ENCODE results near the gene ECE1.
A peak's percentile ranks its signal among the peaks of the same experiment; 100 is the strongest.

ECE1 gene

DNA sequence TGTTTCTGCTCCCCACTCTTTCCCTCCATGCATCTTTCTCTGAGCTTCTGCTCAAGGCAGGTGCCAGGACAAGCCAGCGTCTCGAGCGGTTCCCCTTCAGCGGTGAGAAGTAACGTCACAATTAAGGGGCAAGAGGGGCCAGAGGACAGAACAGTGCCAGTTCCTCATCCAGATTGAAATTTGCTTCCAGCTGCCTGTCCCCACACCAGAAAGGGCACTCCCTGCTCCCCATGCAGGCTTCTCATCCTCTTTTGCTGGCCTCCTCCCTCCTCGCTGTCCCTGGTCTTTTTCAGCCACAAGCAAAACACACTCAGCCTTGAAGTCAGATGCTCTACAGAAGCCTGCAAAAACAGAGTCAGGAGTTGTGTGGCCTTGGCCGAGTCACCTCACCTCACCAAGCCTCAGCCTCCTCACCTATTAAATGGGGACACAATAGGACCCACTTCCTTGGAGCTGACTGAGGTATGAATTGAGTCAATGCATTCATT, 35.0 kb upstream of the ECE1 start:
- DNase-seq: no peak

DNA sequence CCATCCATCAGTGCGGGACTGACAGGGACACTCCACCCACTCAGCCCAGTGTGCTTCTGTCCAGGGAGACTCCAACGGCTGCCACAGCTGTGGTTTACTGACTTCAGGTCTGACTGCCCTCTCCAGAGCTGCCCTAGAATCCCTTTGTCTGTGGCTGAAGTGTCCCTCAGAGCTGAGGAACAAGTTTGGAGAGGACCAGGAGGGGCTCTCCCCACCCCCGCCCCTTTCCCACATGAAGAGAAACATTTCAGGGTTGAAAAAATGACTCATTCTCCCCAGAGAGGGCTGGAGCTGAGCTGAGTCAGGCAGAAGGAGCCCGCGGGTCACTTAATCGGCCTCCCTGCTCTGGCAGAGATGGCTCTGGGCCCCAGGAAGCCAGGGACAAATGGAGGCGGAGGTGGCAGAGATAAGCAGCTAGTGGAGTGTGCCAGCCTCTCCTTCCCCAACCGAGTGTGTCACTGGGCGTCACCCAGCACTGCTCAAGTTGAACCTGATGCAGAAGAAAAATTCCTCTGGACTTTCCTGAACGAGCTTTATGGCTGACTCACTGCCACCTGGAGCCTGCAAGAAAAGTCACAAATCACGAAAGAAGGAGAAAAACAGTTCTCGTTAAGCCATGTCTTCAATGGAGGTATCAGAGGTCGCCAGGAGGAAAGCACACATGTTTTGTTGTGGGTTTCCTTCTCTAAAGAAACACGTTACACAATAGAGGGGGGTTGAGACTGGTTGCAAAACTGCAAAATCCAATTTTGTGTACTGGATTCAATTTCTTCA, 34.3 kb upstream of the ECE1 start:
- DNase-seq: peak; percentile 97

DNA sequence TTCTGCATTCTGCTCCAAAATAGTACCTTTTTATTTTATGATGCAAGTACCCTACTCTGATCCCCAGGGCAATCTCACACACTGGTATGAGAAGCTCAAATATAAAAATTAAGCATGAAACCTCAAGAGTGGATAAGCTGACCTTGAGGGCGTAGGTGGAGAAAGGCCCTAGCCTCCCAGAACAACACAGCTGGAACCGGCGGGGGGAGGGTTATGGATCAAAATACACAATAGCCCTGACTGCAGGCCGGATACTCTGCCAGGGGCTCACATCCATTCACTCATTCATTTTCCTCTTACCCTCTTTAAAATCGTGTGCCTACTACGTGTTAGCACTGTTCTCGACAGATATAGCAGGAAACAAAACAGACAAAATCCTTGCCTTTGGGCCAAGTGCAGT, 32.8 kb upstream of the ECE1 start:
- DNase-seq: no peak

DNA sequence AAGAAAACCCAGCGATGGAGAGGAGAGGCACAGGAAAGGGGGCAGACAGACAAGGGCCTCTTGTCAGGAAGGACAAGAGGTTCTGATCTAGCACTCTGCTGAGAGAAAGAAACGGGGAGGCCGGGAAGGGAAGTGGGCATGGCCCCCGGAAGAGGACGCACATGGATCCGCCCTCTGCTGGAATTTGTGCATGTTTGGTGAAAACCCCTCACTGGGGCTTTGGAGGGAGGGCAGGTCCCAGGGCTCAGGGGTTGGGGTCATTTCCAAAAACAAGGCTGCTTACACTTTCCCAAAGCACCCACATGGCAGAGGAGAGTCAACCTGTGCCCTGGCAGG, 32.4 kb upstream of the ECE1 start:
- DNase-seq: no peak

DNA sequence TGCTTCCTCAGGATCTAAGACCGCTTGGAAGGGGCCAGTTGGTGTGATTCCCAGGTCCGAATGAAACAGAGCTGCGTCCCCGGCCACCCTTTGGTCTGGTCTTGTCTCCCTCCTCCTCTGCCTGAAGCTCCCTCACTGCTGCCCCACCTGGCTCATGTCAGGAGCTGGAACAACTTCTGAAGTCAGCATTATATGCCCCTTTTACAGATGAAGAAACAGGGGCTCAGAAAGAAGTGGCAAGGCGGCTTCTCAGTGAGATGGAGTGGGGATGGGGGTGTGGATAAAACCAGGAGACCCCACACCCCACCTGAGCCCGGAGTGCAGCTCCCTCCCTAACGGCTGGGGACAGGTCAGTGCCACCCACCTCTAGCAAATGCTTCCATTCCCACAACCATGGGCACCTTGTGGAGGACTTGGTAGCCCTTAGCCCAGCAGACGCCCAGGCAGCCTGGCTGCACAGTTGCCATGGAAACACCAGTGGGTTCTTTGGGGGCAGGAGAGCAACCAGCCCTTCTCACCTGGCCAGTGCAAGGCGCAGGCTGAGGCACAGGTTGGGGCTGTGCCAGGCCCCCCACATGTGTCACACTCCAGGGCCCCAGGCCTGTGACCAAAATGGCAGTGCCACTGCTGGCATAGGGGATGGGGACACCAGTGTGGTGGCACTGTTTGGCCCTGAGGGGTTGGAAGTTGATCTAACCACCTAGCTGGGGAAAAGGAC, 31.9 kb upstream of the ECE1 start:
- DNase-seq: no peak

DNA sequence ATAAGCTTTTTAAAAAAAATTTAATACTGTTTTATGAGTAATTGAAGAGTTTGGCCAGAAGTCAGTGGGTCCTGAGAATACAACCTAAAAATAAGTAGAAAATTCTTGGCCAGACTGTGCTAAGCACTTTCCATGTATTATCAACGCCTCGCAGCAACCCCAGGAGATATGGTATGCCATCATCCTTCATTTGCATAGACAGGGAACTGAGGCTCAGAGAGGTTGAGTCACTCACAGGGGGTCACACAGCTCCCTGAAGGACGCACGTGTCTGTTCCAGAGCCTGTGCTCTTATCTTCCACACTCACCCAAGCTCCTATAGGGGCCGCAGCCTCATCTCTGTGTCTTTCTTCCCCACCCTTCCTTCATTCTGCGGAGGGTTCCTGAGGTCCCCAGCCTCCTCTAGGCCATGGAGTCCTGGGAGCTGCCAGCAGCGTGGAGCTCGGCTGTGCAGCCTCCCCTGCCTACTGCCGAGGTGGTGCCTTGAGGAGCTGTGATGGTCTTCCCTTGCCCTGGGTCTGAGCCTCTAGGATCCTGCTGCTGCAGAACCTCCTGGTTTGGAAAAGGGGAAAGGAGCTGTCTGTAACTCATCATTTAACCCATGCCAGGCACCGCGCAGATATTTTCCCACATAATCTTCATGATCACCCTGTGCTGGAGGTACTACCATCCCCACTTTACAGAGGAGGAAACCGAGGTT, 30.3 kb upstream of the ECE1 start:
- DNase-seq: no peak

DNA sequence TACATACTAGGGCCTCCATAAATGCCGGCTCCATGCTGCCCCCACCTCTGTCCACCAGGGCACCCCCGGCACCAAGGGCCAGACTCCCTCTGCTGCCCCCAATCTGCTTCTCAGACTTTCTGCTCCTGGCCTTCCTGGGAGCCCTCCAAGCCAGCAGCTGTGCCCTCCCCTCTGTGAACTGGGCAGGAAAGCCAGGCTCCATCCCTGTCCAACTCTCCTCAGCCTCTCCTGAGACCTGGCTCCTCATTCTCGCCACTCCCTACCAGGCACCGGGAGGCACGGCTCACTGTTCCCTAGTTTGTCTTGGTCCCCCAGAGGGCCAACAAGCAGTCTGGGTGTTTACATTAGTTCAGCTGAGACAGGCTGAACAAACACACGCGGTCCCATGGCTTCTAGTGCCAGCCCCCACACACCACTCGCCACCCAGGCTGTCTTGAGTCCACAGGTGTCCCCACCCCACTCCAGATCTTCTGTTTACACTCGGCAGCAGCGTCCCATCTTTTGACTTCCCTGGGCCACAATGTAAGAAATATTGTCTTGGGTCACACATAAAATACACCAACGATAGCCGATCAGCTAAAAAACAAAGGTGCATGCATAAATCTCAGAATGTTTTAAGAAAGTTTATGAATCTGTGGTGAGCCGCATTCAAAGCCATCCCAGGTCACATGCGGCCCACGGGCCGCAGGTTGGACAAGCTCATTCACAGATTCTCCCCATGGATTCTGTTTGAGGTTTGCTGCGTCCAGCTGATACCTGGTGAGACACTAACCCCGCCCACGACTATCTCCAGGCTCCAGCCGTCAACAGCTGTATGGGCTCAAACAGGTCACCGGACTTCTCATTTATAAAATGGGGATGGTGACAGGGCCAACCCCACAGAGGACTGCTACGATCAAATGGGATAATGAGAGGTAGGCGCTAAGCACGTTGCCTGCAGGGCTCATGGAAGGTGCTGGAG, 29.5 kb upstream of the ECE1 start:
- DNase-seq: no peak

DNA sequence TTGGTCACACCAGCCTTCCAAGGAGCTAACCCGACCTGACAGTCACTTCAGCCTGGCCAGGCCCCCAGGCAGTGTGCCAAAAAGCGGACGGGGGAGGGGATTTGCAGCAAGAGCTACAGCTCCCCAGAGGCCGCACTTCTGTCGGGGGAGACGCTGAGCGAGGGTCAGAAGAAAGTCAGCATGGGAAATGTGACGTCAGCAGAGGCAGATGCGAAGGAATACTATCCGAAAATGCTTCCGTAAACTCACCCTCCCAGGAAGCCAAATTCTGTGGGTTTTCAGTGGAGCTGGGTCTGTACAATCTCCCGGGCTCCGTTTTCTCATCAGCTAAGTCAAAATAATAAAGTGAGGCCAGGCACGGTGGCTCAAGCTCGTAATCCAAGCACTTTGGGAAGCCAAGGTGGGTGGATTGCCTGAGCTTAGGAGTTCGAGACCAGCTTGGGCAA, 28.5 kb upstream of the ECE1 start:
- peak; percentile 48 for DNase-seq

DNA sequence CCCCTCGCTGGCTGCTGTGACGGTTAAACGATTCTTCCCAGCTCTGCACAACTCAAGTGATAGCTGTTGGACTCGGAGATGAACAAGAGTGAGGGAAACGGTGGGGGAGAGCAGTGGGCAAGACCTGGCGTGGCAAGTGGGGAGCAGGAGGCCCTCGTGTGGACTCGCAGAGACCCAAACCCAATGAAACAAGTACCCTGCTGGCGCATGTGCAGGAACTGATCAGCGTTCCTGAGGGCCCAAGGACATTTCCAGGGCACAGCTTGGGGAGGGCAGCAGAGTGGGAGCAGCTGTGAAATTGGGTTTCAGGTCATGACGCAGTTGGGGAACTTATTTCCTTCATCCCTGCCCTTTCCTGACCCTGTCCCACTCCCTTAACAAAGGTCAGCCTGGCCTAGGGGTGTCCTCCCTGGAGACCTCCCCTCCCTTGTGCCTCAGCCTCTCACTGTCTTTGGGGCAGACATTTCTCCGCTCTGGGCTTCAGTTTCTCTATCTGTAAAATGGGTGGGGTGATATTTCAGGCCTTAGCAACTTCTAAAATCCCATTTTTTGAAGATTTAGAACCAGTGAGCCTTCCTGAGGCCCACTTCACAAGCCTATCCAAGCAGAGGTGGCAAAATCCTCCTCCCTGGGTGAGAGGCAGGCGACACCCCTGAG, 27.9 kb upstream of the ECE1 start:
- DNase-seq: no peak

DNA sequence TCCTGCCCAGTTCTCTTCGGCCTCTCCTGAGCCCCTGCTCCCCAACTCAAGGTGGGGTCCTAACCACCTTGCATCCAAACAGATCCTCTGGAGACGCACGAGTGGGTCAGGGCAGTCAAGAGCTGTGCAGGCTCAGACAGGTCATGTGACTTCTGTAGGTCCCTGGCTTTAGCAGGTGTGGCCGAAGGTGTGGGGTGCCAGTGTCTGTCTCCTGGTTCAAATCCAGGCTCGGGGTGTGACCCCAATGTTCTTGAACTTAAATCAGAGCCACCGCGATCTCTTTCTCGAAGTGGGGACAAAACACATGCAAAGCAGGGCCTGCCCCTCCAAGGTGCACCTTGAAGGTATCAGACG, 27.4 kb upstream of the ECE1 start:
- DNase-seq: no peak

DNA sequence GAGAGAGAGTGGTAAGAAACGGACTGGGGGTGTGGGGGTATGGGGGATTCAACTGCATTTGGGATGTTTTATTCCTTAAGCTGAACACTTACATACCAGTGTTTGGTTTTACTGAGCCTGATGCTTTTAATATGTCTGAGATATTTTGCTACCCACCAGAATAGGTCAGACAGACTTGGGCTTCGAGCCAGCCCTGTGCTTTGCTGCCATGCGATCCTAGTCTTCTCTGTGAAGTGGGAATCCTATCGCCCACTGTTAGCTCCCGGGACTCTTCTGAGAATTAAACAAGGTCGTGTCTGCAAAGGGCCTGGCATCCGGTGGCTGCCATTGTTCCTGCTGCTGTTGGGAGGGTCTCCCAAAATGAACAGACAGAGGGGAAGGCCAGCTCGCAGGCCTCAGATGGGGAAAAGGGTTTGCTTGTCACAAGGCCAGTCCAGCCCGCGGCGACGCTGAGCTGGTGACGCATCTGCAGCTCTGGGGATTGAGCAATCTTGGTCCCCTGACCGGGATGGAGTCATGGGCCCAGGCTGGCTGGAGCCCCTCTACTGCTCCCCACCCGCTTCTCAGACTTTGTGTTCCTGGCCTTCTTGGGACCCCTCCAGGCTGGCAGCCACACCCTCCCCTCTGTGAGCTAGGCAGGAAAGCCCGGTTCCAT, 26.9 kb upstream of the ECE1 start:
- peak; percentile 69 for DNase-seq

DNA sequence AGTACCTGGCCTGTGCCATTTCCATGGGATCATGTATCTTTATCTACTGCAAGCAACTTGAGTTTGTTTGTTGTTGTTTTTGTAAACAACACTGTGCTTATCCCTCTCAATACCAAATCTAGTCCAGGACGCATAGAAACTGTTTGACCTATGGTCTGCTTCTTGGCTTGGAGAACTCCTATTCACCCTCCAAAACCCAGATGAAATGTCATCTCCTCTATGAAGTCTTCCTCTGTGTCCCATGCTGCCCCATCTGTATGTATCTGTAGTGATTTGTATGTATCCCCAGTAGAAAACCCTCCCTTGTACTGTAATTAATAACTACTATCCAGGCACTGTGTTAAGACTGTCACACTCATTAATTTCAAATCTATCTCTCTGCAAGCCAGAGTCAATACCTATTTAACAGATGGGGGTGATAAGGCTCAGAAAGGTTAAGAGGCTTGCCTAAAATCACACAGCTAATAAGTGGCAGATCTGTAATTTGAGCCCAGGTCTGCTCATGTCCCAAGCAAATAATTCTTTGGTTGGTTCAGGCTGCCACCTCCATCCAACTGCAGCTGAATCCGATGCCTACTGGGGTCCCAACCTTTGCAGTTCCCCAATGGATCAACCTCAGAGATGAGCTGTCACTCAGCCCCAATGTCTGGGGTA, 24.6 kb upstream of the ECE1 start:
- no peak for DNase-seq

DNA sequence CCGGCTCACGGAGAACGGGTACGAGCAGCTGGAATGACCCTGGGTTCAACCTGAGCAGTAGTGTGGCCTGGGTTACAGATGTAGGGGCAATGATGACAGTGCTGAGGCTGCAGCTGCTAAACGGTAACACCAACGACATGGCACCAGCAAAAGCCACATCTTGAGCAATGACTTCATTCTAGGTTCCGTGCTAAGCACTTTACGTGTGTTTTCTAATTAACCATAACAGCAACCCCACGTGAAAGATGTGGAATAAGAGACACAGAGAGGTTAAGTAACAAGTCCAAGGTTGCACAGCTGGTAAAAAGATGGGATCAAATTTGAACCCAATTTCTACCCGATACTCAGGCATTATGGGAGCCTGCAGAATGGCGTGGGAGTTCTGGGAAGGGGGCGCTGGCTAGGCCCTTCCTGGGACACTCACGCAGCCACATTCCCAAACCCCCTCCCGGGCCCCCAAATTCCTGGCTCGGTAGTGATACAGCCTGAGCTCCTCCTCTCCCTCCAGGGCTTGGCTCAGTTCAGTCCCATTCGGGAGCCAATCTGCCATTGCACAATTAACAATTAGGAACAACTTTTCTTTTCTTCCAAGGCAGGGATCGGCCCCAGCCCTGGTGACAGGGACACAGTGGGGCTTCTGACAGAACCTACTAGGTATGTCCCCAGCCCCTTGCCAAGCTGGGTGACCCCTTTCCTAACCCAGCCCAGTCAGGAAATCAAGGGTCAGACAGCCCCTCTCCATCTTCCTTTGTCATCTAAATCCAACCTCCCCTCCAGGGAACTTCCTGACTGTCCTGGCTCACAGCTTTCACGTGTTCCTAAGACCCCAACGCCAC, 23.8 kb upstream of the ECE1 start:
- DNase-seq: no peak

DNA sequence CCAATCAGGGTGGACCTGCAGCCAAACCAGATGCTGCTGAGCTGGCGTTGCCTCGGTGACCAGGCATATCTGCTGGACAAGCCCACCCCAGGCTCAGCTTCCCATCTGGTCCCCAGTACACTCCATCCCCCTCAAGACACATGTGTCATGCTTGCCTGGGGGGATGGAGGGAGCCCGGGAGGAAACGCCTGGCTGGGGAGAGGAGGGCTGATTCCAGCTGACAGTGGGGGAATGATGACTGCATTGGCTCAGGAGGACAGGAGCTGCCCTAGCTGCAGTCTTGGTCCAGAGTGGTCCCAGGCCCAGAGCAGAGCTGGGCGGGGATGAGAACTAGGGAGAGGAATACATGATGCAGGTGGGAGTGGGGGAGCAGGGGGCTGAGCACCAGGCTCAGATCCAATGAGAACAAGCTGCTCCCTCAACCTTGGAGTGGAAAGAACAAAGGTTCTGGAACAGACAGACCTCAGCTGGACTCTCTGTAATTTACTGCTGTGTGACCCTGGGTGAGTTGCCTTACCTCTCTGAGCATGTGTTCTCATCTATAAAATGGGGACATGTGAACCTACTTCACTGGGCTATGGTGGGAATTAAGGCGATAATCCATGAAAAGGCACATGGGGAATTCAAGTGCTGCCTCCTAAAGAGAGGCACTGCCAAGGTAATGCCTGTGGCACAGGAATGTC, 23.1 kb upstream of the ECE1 start:
- DNase-seq: peak; percentile 83

DNA sequence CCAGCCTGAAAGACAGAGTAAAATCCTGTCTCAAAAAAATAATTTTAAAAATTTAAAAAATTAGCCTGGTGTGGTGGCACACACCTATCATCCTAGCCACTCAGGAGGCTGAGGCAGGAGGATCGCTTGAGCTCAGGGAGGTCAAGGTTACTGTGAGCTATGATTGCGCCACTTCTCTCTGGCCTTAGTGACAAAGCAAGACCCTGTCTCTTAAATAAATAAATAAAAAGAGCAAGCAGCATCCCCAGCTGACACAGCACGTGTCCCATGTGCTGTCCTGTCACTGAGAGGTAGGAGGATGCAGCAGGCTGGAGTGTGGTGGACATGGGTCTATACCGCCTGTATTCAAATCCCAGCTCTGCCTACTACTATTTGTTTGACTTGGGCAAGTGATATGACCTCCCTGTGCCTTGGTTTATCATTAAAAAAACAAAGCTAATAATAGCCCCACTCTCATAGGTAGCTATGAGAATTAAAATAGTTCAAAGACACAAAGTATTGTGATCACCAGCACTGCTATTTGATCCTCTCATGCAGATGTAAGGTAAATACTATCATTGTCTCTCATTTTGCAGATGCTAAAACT, 22.2 kb upstream of the ECE1 start:
- no peak for DNase-seq

DNA sequence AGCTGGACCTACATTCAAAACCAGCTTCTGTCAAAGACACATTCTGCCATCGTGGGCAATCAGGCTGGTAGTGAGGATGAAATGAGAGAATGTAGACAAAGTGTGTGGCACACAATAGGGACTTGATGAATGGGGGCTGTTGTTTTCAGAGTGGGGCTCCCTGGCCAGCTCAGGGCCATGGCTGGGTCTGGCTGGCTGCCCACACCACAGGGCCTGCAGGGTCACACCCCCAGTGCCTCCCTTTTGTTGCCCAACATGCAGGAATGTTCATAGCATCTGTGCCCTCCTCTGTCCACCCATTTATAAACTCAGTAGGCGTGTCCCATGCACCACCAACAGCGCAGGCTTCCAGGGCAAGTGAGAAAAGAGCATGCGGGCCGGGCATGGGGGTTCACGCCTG, 20.8 kb upstream of the ECE1 start:
- DNase-seq: no peak

DNA sequence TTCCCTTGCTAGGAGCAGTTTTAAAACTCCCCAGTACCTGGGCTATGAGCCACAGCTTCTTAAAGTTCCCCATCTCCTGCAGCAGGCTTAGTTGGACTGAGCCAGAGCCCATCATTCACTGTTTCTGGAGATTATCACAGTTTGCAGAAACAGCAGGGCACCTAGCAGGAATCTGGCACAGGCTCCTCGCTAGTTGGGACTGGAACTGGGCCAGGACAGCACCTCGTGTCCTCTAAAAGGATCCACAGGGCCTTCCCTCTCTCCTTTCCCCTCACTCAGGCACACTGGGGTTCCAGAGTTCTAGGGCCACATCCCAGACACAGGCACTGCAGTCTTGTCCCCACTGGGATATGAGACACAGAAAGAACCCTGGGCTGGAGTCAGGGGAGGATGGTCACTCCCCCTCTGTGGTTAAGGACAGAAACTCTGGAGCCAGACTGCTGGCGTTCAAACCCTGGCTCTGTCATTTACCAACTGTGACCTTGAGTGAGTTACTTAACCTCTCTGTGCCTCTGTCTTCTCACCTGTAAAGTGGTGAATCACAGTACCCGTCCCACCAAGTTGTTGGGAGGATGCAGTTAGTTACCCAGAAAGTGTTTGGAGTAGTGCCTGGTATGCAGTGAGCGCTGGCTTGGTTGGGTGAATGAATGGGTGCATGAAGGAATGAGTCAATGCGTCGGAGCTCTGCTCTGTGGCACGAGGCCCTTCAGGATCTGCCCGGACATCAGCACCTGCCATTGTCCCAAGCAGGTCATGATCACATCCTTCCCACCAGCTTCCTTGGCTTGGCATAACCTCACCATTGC, 18.8 kb upstream of the ECE1 start:
- DNase-seq: no peak

DNA sequence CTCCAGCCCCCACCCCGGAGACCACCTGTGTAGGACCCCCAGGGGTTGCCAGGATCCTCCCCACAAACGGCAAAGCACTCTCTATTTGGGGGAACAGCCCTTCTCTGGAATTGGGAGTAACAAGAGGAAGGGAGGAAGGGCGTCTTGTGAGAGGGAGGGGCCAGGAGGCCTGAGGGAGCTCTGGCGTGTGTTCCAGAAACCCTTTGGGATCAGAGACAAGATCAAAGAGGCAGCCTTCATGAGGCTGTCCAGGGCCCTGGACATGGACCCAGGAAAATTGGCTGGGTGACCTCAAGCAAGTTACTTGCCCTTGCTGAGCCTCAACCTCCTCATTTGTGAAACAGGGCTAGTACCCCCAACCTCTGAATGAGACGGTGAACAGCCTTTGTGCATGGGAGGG, 18.1 kb upstream of the ECE1 start:
- DNase-seq: no peak
